Measurements from ENCODE around the gene MISP. TPM values are rescaled to one million over a fixed set of nuclear protein-coding genes. Genes with fewer than 3 reads are reported as not detected.

The MISP gene
- total RNA-seq, 2 experiments from 2014 or later, result not detected

DNA sequence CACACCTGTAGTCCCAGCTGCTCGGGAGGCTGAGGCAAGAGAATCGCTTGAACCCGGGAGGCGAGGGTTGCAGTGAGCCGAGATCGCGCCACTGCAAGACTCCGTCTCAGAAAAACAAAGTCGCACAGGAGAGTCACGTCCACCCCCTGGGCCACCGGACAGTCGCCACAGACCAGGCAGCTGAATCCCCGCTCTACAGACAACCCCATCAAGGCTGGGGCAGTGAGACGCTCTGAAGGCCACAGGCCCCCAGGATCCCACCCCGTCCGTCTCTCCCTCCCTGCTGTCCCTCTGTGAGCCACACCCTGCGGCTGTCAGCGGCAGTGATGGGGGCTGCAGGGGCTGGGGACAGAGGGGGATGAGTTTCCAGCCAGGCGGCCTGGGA lies 30.9 kb downstream of the MISP start:
- POLR2A ChIA-PET, result no interaction called here

DNA sequence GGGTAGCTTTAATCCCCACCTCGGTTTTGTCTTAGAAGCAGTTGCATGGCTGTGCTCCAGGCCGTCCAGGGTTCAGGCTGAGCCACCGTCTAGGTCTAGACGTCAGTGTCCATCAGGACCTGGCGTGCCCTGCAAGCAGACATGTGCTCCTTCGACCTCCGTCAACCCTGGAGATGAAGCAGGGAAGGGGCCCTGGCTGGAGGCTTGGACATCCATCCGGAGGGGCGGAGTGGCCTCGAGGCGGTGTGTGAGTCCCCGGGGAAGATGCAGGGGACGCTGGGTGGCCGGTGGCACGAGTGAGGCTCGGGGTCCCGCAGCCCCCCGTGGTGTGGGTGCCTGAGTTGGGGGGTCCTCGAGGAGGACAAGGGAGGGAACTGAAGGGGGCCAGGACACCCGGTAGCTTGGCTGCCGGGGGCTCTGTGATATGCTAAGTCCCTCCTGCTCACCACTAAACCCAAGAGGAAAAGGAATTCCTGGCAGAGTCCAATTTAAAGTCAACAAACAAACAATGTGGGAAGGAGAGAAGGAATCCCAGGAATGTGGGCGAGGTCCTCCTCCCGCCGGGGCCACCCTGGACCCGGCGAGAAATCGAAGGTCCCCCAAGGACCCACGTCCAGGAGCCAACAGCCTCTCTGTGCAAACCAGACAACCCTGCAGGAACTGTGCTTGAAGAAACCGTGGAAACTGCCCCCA lies 31.4 kb downstream of the MISP start:
- Mint-ChIP-seq H3K4me3 (no peak overlapping the region), H3K9me3 (no peaks in the 10 kb centered on the region), H3K4me1 (ENCODE audit: low read depth) (no peaks in the 10 kb centered on the region), H3K27ac (no peak overlapping the region), H3K27me3 (no peaks in the 10 kb centered on the region), H3K36me3 (ENCODE audit: low read depth) (no peaks in the 10 kb centered on the region)
- ChIA-PET POLR2A (no interaction called here), CTCF (no interaction called here)
- Histone ChIP-seq H3K27me3 (ENCODE audit: control insufficient read depth in 1 of 2, insufficient read depth in 2 of 2, low read length in 2 of 2) (peaks cover 0 to 2% of the 10 kb centered on the region in 2 experiments), H3K4me1 (ENCODE audit: insufficient read depth, low read length) (no peaks in the 10 kb centered on the region), H3K9me3 (ENCODE audit: control insufficient read depth in 1 of 2, insufficient read depth in 1 of 2, low read length in 2 of 2) (peaks cover 0 to 4% of the 10 kb centered on the region in 2 experiments), H3K27ac (ENCODE audit: low read depth in 1 of 2, low read length in 2 of 2) (no peak overlapping the region), H3K4me3 (ENCODE audit: low read length) (no peak overlapping the region), H3K36me3 (ENCODE audit: insufficient read depth, low read length) (no peaks in the 10 kb centered on the region)
- ATAC-seq (ENCODE audit: poor library complexity) (no peak), DNase-seq (no peak)
- intact Hi-C loops (cut with DNase I, micrococcal nuclease), result no loop called here
- TF ChIP-seq, protein P1, sequence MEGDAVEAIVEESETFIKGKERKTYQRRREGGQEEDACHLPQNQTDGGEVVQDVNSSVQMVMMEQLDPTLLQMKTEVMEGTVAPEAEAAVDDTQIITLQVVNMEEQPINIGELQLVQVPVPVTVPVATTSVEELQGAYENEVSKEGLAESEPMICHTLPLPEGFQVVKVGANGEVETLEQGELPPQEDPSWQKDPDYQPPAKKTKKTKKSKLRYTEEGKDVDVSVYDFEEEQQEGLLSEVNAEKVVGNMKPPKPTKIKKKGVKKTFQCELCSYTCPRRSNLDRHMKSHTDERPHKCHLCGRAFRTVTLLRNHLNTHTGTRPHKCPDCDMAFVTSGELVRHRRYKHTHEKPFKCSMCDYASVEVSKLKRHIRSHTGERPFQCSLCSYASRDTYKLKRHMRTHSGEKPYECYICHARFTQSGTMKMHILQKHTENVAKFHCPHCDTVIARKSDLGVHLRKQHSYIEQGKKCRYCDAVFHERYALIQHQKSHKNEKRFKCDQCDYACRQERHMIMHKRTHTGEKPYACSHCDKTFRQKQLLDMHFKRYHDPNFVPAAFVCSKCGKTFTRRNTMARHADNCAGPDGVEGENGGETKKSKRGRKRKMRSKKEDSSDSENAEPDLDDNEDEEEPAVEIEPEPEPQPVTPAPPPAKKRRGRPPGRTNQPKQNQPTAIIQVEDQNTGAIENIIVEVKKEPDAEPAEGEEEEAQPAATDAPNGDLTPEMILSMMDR (IDR thresholded peaks at IDR 0.05), result no peak

More for the DNA sequence above, 30.9 kb downstream of the MISP start:
- ATAC-seq (ENCODE audit: poor library complexity) (no peak), DNase-seq (no peak)
- Mint-ChIP-seq H3K27me3 (no peaks in the 10 kb centered on the region), H3K4me3 (no peak overlapping the region), H3K27ac (no peak overlapping the region), H3K4me1 (ENCODE audit: low read depth) (no peaks in the 10 kb centered on the region), H3K36me3 (ENCODE audit: low read depth) (no peaks in the 10 kb centered on the region), H3K9me3 (no peaks in the 10 kb centered on the region)
- Histone ChIP-seq H3K4me3 (ENCODE audit: low read length) (no peak overlapping the region), H3K36me3 (ENCODE audit: insufficient read depth, low read length) (no peaks in the 10 kb centered on the region), H3K27me3 (ENCODE audit: control insufficient read depth in 1 of 2, insufficient read depth in 2 of 2, low read length in 2 of 2) (peaks cover 0 to 2% of the 10 kb centered on the region in 2 experiments), H3K4me1 (ENCODE audit: insufficient read depth, low read length) (no peaks in the 10 kb centered on the region), H3K9me3 (ENCODE audit: control insufficient read depth in 1 of 2, insufficient read depth in 1 of 2, low read length in 2 of 2) (peaks cover 0 to 4% of the 10 kb centered on the region in 2 experiments), H3K27ac (ENCODE audit: low read depth in 1 of 2, low read length in 2 of 2) (no peak overlapping the region)
- intact Hi-C loops (cut with DNase I, micrococcal nuclease), result no loop called here
- TF ChIP-seq, protein P1 (IDR thresholded peaks at IDR 0.05), result no peak
- CTCF ChIA-PET, result no interaction called here

DNA sequence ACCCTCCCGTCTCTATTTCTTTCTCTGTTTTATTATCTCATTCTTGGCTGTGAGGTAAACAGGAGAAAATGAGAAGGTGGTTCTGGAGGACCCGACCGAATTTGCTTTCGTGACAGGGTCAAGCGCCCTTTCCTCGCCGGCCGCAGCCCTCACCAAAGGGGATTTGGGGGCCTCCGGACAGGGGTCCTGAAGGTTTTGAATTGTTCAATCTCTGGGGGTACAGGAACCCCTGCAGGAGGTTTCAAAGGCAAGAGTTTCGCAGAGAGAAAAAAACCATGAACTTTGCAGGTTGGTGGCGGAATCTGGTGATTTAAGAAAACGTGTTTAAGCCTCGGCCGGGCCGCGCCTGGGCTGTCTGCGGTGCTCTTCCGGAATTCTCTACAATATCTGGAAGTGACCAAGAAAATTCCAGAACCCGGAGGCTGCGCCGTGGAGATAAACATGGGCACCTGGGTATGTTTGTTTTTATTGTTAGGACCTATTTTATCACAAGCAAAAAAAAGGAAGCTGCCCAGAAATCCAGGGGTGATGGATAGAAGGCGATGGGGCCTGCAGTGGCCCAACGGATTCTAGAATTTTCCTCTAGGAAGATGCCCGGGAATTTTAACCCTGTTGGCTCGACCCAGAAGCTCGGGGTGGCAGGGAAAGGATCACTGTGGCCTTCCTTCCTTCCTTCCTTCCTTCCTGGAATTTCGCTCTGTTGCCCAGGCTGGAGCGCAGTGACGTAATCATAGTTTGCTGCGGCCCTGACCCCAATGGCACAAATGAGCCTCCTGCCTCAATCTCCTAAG lies 32.2 kb downstream of the MISP start:
- H3K4me1 Mint-ChIP-seq (ENCODE audit: low read depth), result no peaks in the 10 kb centered on the region
- DNase-seq (no peak), ATAC-seq (ENCODE audit: poor library complexity) (no peak)
- no peak overlapping the region for H3K27ac Mint-ChIP-seq
- H3K9me3 Mint-ChIP-seq, result no peaks in the 10 kb centered on the region
- H3K36me3 ChIP-seq (ENCODE audit: insufficient read depth, low read length), result no peaks in the 10 kb centered on the region
- ChIA-PET CTCF (interaction anchor here (0.7 kb wide), 1 partner anchor 13 kb away, joined by 3 read pairs; no protein-coding TSS in a partner anchor), POLR2A (no interaction called here)
- H3K4me3 ChIP-seq (ENCODE audit: low read length), result no peak overlapping the region
- no peaks in the 10 kb centered on the region for H3K27me3 Mint-ChIP-seq
- no peak overlapping the region for H3K27ac ChIP-seq (ENCODE audit: low read depth in 1 of 2, low read length in 2 of 2)
- H3K9me3 ChIP-seq (ENCODE audit: control insufficient read depth in 1 of 2, insufficient read depth in 1 of 2, low read length in 2 of 2), result peaks cover 0 to 4% of the 10 kb centered on the region in 2 experiments
- peaks cover 0 to 2% of the 10 kb centered on the region in 2 experiments for H3K27me3 ChIP-seq (ENCODE audit: control insufficient read depth in 1 of 2, insufficient read depth in 2 of 2, low read length in 2 of 2)
- H3K4me1 ChIP-seq (ENCODE audit: insufficient read depth, low read length), result no peaks in the 10 kb centered on the region
- no peaks in the 10 kb centered on the region for H3K36me3 Mint-ChIP-seq (ENCODE audit: low read depth)
- TF ChIP-seq, protein P1 (IDR thresholded peaks at IDR 0.05), result no peak
- H3K4me3 Mint-ChIP-seq, result no peak overlapping the region
- intact Hi-C loops (cut with DNase I, micrococcal nuclease), result no loop called here

Data from CD4-positive, alpha-beta T cell (primary cell).